ENCODE measurements around the gene OPCML. TPM values are rescaled to one million over a fixed set of nuclear protein-coding genes. Genes with fewer than 3 reads are reported as not detected.

OPCML gene
- total RNA-seq, 2 donors from 2014 or later: 0.34 TPM; not detected in 1

DNA sequence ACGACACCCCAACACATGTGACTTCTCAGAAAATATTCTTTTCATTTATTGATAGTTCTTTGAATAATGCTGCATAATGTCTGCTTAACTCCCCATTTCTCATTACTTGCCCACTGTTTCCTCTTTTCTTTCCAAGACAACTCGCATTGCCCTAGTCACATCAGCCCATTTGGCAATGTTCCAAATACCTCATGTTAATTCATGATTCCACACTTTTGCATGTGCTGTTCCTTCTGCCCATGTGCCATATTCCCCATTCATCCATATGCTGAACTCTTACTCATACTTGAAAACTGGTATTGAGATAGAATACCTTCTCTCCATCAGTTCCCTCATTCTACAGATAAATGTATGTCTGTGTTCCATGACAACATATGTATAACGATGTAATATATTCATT lies 993.7 kb downstream of the OPCML start:
- TF ChIP-seq POLR2A (IDR thresholded peaks at IDR 0.05): no peak
- no peak for TF ChIP-seq POLR2AphosphoS5 (IDR thresholded peaks at IDR 0.05)
- Histone ChIP-seq H3K4me3 (no peak overlapping the region), H3K36me3 (no peaks in the 10 kb centered on the region), H3K27me3 (replicated peaks; ENCODE audit: insufficient read depth) (no peaks in the 10 kb centered on the region), H3K27ac (no peak overlapping the region), H3K9me3 (no peaks in the 10 kb centered on the region), H3K4me1 (replicated peaks) (no peaks in the 10 kb centered on the region)
- DNase-seq (ENCODE audit: low spot score): no peak
- intact Hi-C loops (cut with DNase I): no loop called here
- WGBS: 90% methylated on average over 3 of the region's 3 CpGs

DNA sequence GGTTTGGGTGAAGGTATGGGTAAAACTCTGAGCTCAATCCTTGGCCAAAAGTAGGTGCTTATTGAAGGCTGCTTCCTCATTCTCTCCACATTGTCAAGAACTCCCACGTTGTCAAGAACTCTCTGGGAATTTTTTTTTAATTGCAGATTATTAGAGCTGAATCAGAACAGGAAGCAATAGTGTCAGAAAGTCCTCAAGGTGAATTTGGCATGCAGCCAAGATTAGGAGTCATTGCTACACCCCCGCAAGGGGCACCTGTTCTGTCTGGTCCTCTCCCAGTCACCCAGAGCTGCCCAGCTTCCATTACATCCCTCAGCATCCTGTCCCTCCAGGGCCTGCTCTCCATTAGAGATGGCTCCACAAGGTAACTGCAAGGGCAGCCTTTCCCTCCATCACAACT lies 996.5 kb downstream of the OPCML start:
- Histone ChIP-seq H3K27me3 (replicated peaks; ENCODE audit: insufficient read depth) (no peaks in the 10 kb centered on the region), H3K9me3 (no peaks in the 10 kb centered on the region), H3K4me3 (no peak overlapping the region), H3K36me3 (no peaks in the 10 kb centered on the region), H3K4me1 (replicated peaks) (no peaks in the 10 kb centered on the region), H3K27ac (no peak overlapping the region)
- 26% methylated on average over 2 of the region's 2 CpGs for WGBS
- TF ChIP-seq, protein P1, sequence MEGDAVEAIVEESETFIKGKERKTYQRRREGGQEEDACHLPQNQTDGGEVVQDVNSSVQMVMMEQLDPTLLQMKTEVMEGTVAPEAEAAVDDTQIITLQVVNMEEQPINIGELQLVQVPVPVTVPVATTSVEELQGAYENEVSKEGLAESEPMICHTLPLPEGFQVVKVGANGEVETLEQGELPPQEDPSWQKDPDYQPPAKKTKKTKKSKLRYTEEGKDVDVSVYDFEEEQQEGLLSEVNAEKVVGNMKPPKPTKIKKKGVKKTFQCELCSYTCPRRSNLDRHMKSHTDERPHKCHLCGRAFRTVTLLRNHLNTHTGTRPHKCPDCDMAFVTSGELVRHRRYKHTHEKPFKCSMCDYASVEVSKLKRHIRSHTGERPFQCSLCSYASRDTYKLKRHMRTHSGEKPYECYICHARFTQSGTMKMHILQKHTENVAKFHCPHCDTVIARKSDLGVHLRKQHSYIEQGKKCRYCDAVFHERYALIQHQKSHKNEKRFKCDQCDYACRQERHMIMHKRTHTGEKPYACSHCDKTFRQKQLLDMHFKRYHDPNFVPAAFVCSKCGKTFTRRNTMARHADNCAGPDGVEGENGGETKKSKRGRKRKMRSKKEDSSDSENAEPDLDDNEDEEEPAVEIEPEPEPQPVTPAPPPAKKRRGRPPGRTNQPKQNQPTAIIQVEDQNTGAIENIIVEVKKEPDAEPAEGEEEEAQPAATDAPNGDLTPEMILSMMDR (IDR thresholded peaks at IDR 0.05): no peak
- no peak for TF ChIP-seq POLR2A (IDR thresholded peaks at IDR 0.05)
- no peak for TF ChIP-seq POLR2AphosphoS5 (IDR thresholded peaks at IDR 0.05)
- DNase-seq (ENCODE audit: low spot score): no peak
- intact Hi-C loops (cut with DNase I): no loop called here

DNA sequence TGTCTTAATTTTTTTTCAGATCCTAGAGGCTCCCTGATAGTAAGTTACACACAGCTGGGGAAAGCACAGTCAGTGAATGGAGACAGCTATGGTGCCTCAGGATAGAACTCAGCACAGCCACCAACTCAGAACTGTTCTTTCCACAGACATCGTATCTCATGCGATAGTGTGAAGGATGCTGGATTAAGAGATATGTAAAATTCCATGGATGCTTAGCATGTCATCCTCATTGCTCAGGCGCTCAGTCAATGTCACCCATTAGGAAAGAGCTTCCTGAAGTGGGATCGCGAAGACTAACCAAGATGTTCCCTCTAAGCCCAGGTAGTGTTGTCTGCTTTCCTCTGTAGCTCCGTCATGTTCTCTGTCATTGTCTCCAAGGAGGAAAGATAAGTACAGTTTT lies 1000.4 kb downstream of the OPCML start:
- Histone ChIP-seq H3K4me3 (no peak overlapping the region), H3K4me1 (replicated peaks) (no peaks in the 10 kb centered on the region), H3K27me3 (replicated peaks; ENCODE audit: insufficient read depth) (no peaks in the 10 kb centered on the region), H3K27ac (no peak overlapping the region), H3K36me3 (no peaks in the 10 kb centered on the region), H3K9me3 (no peaks in the 10 kb centered on the region)
- WGBS: 66% methylated on average over 6 of the region's 6 CpGs
- TF ChIP-seq POLR2A (IDR thresholded peaks at IDR 0.05) (no peak), POLR2AphosphoS5 (IDR thresholded peaks at IDR 0.05) (no peak)
- TF ChIP-seq, protein P1 (IDR thresholded peaks at IDR 0.05): no peak
- DNase-seq (ENCODE audit: low spot score): no peak
- intact Hi-C loops (cut with DNase I): no loop called here

DNA sequence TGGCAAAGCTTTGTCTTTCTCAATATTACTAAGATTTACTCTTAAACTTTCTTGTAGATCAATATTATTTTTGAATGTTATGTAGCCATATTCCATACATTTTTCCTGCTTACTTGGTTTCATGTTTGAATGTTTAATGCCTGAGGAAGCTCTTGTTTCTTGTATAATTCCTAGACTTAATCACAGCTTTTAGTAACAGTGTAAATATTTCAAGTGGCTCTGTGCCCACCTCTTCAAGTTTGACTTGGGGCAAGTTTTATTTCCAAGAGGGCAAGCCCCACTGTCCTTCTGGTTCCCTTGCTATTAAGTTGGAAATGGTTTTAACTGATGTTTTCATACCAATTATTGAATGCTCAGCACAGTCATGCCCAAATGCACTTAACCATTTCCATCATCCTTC lies 1004.1 kb downstream of the OPCML start:
- no peak overlapping the region for H3K27ac ChIP-seq
- no peaks in the 10 kb centered on the region for H3K27me3 ChIP-seq (replicated peaks; ENCODE audit: insufficient read depth)
- H3K9me3 ChIP-seq: no peaks in the 10 kb centered on the region
- TF ChIP-seq POLR2A (IDR thresholded peaks at IDR 0.05): no peak
- TF ChIP-seq, protein P1 (IDR thresholded peaks at IDR 0.05): no peak
- TF ChIP-seq POLR2AphosphoS5 (IDR thresholded peaks at IDR 0.05): no peak
- intact Hi-C loops (cut with DNase I): no loop called here
- H3K4me1 ChIP-seq (replicated peaks): no peaks in the 10 kb centered on the region
- no peak for DNase-seq (ENCODE audit: low spot score)
- H3K4me3 ChIP-seq: no peak overlapping the region
- H3K36me3 ChIP-seq: no peaks in the 10 kb centered on the region

DNA sequence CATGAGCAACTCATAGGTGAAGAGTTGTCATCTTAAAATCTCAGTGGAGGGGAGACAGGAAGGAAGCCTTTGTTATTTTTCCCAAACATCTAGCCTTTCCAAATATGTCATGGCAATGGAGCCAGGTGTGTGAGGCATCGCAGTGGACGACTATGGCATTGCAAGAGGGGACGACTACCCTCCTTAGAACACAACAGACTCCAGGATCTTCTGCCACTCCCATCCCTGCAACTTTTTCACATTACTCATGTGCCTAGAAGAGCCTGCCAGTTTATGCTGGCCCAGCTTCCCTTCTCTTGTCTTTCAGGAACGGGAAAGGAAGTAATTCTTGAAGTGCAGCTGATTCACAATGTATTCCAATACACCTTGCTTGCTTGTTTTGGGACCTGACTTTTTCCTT lies 1008.4 kb downstream of the OPCML start:
- H3K27me3 ChIP-seq (replicated peaks; ENCODE audit: insufficient read depth): no peaks in the 10 kb centered on the region
- no peak overlapping the region for H3K4me3 ChIP-seq
- WGBS: 82% methylated on average over 4 of the region's 4 CpGs
- H3K36me3 ChIP-seq: no peaks in the 10 kb centered on the region
- intact Hi-C loops (cut with DNase I): no loop called here
- H3K9me3 ChIP-seq: no peaks in the 10 kb centered on the region
- TF ChIP-seq, protein P1 (IDR thresholded peaks at IDR 0.05): no peak
- TF ChIP-seq POLR2AphosphoS5 (IDR thresholded peaks at IDR 0.05) (no peak), POLR2A (IDR thresholded peaks at IDR 0.05) (no peak)
- no peak for DNase-seq (ENCODE audit: low spot score)
- no peak overlapping the region for H3K27ac ChIP-seq
- H3K4me1 ChIP-seq (replicated peaks): no peaks in the 10 kb centered on the region

Measured in prostate gland (tissue), 2 donors.